GM21526 (cell line): ENCODE measurements around the gene NAA25.
A peak's percentile ranks its signal among the peaks of the same experiment; 100 is the strongest.
"Not testable (repeated sequence)": the region's sequence is repeated elsewhere in the genome, so short reads cannot be mapped to it uniquely, and the experiment has no call there.

Experiments
- ATAC-seq: cut with Tn5 transposase; IDR thresholded peaks from one replicate; pipeline ENCODE4 v1.9.1; 2021; ENCODE audit warnings: moderate library complexity; ENCODE audit not compliant: unreplicated experiment, low FRiP score

NAA25 gene

DNA sequence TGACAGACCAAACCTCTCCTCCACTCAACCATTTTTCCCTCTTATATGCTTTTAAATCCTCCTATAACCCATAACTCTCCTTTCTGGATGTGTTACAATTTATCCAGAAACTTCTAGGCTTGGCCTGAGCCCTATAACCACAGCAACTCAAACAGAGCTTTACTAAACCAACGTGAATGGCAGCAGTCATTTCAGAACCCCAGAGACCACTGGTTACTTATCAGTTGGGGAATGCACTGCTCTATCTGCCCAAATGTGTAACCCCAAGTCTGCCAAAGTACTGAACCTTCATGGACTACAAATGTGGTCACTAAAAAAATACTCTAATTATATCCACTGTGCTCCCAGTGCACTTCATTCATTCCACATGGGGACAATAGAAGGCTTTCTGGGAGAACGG, 42.0 kb downstream of the NAA25 start:
- no peak for ATAC-seq

DNA sequence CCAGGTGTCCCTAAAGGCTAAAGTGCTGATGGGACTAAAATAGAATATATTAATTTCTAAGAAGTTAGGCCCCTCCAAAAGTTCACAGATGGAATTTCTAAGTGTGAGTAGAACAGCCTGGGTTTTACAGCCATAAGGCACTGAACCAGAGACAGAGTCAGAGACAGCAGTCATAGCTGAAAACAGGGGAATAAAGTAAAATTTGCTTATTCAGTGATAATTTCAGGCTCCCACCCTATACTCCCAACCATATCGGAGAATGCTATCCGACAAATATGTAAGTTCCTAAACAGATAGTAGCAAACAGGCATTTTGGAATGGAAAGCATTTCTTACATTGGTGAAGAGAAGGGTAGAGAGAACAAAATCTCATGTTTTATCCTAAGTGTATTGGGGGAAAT, 45.3 kb downstream of the NAA25 start:
- ATAC-seq: no peak

DNA sequence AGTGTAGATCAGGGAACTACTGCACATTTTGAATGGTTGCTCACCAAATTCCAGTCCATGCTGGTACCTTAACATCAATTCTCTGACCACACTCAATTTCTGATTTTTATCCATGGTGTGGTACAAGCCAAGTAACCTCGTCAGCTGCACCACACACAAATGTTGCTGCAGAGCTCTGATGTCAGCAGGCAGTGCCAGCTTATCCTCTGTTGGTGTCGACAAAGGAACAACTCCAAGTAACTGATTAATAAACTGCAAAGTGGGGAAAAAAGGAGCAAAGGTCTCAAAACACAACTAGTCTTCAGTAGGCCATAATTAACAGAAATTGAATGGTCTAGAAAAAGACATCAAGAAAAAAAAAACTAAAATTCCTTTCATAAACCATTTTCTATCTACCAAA, 47.4 kb downstream of the NAA25 start:
- no peak for ATAC-seq

DNA sequence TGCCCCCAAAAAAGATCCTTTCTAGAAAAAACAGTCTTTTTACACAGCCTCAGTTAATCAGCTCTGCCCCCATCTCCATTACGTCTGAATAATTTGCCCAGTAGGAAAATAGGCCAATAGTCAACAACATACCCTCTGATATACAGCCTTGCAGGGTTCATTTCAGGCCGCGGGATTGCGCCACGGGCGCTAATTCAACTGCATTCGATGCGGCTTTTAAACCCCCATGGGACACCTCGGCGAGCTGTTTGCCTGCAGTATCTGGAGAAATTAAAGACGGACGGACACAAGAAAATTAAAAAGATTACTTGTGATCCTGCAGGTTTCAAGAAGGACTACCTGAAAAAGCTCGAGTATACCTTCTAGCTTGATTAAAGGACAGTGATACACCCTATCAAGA, 59.2 kb downstream of the NAA25 start:
- no peak for ATAC-seq

DNA sequence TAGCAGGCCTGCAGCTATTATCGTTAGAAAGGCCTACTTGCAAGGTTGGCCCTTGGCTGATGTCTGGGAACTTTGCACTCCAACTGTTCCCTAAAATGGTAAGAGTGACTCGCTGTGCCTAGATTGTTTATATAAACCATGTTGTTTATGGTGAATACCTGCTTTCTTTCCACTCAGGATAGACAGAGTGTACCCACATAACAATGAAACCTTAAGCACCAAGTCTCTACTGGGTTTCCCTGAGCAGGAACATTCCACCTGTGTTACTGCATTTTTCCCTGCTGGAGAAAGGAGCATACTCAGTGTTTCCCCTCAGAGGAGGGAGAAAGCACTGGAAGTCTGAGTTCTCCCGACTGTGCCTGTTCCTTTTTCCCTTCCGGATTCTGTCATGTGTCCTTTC, 62.6 kb downstream of the NAA25 start:
- ATAC-seq: no peak

DNA sequence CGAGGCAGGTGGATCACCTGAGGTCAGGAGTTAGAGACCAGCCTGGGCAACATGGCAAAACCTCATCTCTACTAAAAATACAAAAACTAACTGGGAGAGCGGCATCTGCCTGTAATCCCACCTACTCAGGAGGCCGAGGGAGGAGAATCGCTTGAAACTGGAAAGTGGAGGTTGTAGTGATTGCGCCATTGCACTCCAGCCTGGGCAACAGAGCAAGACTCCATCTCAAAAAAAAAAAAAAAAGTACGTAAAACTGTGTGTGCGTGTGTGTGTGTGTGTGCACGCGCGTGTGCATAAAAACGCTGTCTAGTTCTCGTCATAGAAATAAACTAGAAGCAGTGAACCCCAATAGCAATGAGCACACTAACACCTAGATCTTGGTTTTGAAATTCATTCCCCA, 72.0 kb downstream of the NAA25 start:
- ATAC-seq: not testable (repeated sequence)

DNA sequence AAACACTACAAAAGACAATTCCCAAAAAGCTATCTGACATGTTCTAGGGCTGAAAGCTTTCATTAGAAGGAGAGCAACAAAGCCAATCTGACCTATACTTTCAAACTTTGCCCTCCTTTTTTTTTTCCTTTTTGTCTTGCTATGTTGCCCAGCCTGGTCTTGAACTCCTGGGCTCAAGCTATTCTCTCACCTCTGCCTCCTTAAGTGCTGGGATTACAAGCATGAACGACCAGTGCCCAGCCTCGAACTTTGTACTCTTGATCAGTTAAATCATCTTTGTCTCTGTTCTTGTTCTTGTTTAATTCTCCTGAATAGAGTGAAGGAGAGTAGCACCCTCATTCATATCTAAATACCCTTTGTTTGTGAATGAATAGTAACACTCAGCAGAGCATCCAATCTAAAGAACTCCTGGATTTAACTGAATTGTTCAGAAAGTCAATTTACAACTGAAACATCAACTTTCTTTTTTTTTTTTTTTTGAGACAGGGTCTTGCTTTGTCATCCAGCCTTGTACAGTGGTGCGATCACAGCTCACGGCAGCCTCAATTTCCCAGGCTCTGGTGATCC, 73.3 kb downstream of the NAA25 start:
- ATAC-seq: no peak

DNA sequence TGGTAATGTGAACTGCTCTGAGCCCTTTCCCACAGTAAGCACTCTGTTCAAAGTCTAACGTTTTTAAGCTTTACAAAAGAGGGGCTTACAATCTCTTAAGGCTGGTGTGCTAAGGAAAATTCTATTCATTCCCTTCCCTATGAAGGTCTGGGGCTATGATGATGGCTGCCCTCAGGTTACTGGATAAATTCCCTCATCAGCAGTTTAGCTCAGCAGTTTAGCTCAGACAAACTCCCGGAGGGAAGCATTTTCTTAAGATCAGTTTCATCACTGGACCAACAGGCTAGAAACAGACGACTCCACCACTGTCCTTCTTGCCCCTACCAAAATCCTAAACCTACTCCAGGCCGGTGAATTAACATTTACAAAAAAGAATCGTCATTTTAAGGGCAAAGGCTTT, 76.3 kb downstream of the NAA25 start:
- no peak for ATAC-seq

DNA sequence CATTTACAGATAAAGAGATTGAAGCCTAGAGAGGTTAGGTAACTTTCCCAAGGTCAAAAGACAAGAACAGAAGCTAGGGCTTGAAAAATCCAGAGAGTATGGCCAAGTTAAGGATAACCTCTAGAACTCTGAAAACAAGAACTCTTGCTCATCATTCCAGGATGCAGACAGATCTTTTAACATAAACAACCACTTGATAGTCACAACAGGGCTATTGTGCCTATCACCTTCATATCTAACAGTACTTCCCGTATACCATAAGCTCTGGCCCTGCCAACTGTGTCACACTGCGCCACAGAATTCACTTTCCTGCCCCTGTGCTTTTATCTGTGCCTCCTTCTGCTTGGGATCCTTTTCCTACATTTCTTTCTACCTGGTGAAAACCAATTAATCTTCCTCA, 77.1 kb downstream of the NAA25 start:
- no peak for ATAC-seq

DNA sequence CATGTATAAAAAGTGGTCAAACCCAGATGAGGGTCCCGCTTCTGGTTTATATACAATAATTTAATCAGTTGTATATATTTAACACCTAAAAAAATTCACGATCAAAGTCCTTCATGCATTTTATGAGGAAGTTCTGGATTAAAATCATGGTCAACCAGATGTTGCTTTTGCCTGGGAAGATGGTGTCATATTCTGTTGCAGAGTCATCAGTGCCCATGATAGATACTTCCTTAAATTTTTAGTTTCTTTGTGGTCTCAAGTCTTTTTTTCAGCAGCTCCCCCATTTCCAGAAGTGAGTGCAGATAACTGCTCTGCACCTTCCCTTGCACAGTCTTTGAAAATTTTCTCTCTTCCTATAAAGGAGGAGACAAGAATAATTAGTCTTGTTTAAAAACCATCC, 79.3 kb downstream of the NAA25 start:
- ATAC-seq: no peak

DNA sequence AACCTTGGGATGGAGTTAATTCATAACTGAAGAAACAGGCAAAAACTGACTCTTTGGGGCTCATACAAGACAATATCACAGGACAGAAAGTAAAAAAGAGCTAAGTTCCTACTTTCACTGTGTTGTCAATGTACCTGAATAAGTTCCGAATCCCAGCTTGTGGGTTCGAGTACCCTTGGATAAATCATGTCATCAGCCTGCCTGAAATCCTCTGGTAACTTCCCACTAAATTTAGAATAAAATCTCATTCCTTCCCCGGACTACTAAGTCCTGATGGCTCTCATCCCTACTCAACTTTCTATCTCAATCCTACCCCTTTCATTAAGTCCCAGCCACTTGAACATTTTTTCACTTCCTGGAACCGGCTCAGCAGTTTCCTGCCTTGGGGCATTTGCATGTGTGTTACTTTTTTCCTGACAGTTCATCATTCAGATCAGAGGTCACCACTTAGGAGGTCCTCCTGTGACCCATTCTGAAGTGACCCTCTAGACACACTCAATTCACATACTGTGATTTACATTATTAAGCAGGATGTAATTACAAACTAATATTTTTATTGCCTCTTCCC, 82.7 kb downstream of the NAA25 start:
- ATAC-seq: no peak

DNA sequence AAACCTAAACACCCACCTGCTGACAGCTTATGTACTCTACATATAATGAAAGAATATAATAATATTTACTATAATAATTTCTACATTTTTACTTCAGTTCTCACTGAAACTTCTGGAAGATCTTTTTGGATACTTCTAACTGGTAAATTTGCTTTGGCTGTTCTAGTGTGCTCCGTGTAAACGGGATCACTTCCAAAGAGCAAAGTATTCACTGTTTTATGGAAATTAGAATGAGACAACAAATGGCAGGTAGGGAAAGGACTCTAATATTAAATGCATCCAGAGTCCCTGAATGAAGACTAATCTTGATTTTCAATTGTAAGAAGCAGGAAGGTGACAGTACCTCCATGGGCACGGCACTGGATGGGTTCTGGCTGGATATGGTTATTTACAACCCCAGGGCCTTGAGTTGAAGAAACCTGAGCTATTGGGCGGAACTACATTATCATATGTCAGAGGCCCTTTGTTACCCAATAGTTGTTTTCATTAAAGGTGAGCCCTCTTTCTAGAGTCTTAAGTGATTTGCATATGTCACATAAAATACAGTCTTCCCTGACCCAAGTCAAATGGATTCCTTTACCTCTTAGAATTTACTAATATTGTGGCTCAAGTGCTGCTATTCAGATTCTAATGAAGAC, 84.7 kb downstream of the NAA25 start:
- ATAC-seq: no peak

DNA sequence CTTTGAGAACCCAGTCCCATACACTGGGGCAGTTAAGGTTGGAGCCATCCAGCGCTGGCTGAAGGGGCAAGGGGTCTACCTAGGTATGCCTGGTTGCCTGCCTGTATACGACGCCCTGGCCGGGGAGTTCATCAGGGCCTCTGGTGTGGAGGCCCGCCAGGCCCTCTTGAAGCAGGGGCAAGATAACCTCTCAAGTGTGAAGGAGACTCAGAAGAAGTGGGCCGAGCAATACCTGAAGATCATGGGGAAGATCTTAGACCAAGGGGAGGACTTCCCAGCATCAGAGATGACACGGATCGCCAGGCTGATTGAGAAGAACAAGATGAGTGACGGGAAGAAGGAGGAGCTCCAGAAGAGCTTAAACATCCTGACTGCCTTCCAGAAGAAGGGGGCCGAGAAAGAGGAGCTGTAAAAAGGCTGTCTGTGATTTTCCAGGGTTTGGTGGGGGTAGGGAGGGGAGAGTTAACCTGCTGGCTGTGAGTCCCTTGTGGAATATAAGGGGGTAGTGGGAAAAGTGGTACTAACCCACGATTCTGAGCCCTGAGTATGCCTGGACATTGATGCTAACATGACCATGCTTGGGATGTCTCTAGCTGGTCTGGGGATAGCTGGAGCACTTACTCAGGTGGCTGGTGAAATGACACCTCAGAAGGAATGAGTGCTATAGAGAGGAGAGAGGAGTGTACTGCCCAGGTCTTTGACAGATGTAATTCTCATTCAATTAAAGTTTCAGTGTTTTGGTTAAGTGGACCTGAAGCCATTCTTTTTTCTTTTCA, 86.2 kb downstream of the NAA25 start:
- ATAC-seq: no peak

DNA sequence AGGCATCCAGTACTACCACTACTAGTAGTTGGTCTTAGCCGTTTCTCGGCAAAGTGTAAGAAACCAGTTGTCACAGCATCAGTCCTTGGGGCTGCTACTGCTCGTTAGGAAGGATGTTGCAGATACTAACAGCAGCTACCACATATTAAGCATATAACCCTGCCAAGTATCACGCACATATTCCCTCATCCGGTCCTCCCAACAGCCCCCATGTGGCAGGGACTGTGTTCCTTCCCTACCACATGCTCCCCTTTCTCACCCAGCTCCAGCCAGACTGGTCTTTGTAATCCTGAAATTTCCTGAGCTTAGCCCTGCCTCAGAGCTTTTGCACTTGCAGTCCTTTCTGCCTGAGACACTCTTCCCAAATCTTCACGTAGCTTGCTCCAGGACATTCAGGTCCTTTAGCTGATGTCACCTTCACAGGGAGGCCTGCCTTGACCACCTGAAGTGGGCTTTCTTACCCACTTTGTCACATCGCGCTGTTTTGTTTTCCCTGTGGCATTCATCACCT, 87.6 kb downstream of the NAA25 start:
- no peak for ATAC-seq

DNA sequence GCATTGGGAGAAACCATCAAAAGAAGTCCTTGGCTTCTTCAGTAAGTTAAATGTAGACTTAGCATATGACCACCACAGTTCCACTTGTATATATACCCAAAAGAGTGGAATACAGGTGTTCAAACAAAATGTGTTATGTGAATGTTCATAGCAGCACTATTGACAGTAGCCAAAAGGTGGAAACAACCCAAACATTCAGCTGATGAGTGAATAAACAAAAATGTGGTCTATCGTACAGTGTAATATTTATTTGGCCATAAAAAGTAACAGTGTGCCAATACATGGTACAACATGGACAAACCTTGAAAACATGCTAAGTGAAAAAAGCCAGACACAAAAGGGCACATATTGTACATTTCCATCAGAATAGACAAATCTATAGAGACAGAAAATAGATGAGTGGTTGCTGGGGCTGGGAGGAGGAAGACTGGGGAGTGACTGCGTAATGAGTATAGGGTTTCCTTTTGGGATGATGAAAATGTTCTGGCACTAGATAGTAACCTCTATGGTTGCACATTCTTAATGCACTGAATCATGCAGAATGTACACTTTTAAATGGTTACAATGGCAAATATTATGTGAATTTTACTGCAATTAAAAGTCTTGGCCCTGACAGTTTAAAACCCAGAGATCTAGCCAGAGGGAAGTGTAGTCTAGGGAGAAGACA, 89.9 kb downstream of the NAA25 start:
- no peak for ATAC-seq

DNA sequence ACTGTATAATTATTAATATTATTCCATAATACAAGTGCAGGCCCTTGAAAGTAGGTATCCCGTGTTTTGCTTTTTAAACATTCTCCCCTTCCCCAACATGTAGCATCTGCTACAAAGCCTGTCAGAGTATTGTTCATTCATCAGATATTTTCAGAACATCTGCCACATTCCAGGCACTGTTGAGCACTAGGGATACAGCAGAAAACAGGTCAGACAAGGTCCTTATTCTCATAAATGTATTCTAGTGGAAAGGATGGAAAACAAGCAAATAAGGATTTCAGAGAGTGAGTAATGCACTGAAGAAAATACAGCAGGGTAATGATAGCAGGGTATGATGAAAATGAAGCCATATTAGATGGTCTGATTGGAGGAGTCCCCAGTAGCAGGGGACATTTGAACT, 91.5 kb downstream of the NAA25 start:
- no peak for ATAC-seq

DNA sequence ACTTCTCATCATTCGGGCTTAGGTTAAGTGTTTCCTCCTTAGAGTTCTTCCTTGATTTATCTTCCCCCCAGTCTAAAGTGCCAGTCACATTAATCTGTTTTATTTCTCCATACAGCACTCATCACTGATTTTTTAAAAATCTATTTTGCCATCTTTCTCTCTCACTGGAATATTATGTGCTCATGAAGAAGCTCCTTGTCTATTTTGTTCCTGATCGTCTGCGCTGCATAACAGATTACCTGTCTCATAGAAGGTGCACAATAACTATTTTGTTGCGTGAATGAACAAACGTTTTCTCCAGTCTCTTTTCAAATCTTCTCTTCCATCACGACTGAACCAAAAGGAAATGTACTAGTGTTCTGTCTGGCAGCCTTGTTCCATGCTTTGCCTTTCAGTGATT, 92.6 kb downstream of the NAA25 start:
- no peak for ATAC-seq

DNA sequence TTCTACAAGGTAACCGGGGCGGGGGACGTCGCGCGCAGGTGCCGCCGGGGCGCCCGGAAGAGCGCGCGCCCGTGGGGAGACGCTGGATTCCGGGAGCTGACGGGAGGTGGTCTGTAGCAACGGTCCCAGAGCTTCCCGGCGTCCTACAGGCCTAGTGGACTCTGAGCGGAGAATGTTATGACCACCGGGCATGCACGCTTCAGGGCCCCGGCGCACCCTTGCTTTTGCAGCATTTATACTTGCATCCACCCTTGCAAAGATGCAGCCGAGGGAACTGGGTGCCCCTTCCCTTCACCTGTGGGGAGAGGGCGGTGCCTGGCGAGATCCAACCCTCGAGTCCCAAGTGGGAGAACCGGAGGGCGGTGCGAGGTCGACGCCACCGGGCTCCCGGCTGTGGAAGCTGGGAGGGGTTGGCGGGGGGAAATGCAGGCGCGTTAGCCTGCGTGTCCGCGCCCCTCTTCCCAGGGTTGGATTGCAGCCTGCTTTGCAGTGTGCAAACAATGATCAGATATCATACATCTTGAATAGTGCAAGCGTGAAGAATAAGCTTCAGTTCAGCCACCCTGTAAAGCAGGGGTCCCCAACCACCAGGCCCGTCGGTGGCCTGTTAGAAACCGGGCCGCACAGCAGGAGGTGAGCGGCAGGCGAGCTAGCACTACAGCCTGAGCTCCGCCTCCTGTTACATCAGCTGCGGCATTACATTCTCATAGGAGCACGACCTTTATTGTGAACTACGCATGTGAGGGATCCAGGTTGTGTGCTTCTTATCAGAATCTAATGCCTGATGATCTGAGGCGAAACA, 94.8 kb downstream of the NAA25 start:
- ATAC-seq: no peak

DNA sequence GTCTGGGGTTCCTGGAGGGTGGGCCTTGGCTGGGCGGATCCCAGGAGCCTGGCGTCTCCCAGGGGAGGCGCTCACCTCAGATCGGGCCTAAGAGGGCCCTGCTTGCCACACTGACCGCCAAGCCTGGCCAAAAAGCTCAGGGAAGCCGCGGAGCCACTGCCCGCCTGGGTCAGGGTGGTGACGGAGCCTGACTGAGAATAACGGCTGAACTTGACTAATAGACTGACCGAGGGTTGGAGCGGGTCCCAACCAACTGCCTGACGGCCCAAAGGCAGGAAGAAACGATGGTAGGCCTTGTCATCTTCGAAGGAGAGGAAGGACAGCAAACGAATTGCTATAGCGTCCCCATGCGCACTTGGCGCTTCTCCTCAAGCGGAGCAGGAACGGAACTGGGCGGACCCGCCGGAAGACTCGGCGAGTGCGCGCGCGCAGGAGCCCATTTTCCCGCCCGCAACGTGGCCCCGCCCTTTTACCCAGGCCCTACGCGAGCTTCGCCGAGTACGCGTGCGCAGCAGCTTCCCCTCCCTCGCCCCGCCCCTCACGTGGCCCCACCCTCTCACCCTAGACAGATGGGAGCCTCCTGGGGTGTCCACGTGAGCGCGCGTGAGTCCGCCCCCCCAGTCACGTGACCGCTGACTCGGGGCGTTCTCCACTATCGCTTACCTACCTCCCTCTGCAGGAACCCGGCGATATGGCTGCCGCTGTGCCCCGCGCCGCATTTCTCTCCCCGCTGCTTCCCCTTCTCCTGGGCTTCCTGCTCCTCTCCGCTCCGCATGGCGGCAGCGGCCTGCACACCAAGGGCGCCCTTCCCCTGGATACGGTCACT, 95.6 kb downstream of the NAA25 start, which contains the start of the genes ERP29 and TMEM116:
Gene ERP29 (plus strand): TSS at position 652 of the 826 bp plus-strand sequence. CDS start 40 bp downstream, at position 692.
Gene TMEM116 (minus strand): TSS at position 391 of the 826 bp plus-strand sequence. CDS start 7,895 bp downstream, outside the sequence.
- ATAC-seq: peak; percentile 73
